Ecto neural progenitor cell (in vitro differentiated cells): Measurements from ENCODE around the gene ACSF2.

Experiments used
- DNase-seq: peaks from one replicate; pipeline ENCODE4 v3.0.0-alpha.2; 2018; ENCODE audit warnings: low spot score

Gene ACSF2

DNA sequence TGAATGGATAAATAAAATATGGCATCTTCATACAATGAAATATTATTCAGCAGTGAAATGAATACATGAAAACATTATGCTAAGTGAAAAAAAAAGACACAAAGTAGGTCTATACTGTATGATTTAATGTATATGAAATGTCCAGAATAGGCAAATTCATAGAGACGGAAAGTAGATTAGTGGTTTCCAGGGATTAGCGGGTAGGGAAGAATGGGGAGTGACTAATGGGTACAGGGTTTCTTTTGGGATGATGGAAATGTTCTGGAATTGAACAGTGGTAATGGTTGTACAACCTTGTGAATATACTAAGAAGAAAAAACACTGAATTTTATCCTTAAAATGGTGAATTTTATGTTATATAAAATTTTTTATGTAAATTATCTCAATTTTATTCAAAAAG, 73.7 kb downstream of the ACSF2 start:
- DNase-seq = no peak

GRCh38 chr17:50501054-50501453, 75.0 kb downstream of the ACSF2 start:
- DNase-seq = no peak

DNA sequence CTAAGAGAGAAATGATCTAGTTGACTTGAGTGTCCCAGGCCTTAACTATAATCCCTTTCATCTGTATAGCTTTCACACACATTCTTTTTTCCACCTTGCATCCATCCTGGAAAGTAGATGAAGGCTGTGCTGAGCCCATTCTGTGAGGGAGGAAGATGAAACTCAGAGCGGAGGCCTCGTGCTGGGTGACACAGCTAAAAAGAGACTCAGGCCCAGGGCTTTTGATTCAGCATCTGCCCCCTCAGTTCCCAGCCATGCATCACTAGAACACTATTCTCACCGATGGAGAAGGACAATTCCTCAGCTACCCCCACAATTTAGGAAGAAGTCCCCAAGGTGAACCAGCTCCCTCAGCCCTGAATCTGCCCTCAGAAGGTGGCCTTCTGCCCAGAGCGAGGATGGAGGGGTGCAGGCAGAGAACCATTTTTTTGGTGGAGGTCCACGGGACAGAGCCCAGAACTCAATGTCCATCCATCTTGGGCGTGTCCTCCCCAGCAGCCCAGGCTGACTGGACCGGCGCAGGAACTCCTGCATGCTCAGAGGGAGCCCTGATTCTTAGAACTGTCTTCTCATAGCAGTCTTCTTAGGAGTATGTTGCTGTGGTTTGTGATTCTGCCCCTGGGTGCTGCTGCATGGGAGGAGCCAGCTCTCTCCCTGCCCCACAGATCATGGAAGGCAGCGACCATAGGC, 76.4 kb downstream of the ACSF2 start:
- DNase-seq = no peak

- DNase-seq = no peak
These were observed 79.6 kb downstream of the ACSF2 start for GRCh38 chr17:50505591-50506130.

- DNase-seq = no peak
These were observed 80.3 kb downstream of the ACSF2 start for GRCh38 chr17:50506298-50506697.

GRCh38 chr17:50507871-50508572, 82.0 kb downstream of the ACSF2 start, which contains the start of gene MYCBPAP:
Gene MYCBPAP (plus strand): TSS chr17:50508439. CDS start chr17:50508675, 236 bp downstream.
- DNase-seq = peak; percentile 93

DNA sequence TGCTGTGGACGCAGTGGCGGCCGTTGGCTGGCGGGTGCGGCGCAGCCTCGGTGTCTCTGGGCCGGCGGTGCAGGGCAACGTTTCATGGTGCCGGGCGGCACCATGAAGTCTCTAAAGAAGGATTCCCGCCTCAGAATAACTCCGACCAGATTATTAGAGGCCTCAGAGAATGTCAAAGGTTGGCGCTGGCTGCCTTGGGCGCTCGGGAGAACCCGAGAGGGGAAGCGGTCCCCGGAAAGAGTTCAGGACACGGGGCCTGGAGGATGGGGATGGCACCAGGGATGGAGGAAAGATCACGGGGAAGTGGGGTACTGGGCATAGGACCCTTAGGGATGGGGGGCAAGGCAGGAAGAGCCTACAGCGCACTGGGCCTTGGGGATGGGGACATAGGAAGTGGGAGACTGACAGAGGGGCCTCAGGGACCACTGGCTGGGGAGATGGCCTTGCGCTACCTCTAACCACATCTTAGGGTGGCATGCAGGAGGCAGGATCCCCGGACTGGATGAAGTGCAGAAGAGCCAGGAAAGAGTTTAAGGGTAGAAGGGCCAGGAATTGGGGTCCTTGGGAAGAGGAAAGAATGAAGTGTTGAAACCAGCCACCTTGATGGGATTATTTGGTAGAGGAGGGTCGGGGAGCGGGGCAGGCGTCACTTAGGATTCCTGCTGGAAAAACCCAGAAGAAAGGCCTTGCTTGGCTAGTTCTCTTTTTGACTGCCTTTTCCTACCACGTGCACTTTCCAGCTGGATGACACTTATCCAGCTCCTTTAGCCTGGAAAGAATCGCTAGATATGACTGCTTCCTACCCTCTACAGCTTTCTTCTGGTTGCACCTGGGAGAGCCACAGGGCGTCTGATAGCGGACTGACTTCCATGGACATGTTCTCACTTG, 82.8 kb downstream of the ACSF2 start:
- no peak for DNase-seq

GRCh38 chr17:50511058-50511457, 85.0 kb downstream of the ACSF2 start:
- no peak for DNase-seq

DNA sequence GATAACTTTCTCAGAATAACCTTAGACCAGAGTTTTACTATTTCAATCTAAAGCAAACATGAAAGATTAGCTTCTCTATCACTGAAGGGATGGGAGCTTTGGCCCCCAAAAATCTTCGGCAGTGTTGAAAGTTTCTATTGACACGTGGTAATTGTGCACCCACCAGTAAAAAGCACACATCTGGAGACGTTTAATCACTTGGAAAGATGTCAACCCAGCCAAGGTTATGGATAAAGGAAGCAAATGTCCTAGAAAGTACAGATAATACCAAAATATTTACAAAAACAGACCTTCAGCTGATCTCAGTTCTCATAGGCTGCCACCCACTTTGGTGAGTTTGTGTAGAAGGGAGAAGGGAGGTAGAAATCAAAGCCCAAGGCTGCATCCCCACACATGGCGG, 87.5 kb downstream of the ACSF2 start:
- no peak for DNase-seq

DNA sequence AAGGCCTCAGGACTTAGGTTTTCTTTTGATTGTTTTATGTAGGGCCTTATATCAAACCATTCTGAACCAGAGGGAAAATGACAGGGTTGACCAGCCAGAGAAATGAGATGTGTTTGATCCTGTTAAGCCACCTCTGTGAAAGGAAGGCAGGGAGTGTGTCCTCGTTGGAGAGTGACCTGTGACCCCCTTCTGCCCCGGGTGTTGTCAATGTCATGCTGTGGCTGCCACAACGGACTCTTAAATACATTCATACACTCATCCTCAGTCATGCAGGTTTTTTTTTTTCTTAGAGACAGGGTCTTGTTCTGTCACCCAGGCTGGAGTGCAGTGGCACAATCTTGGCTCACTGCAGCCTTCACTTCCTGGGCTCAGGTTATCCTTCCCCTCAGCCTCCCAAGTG, 88.4 kb downstream of the ACSF2 start:
- DNase-seq = no peak

- no peak for DNase-seq
These were observed 89.1 kb downstream of the ACSF2 start for GRCh38 chr17:50514936-50515702.

DNA sequence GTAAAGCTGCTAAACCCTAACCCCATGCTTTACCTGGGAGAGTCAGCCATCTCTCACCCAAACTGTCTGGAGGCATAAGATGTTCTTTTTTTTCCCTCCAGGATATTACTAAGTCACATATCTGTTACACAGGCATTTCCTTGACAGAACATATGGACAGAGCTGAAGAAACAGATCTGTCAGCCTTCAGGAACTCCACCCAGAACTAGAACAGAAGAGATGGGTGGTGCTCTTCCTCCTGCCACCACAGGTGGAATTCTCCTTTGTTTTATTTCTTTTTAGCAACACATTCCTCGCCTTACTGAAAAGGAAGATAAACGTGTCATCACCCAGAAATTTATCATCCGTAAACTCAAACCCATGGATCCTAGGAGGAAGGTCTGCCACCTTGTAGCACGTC, 91.0 kb downstream of the ACSF2 start:
- DNase-seq = no peak

- DNase-seq = no peak
These were observed 91.7 kb downstream of the ACSF2 start for GRCh38 chr17:50517504-50518383.

- no peak for DNase-seq
These were observed 92.5 kb downstream of the ACSF2 start for GRCh38 chr17:50518384-50519023.

DNA sequence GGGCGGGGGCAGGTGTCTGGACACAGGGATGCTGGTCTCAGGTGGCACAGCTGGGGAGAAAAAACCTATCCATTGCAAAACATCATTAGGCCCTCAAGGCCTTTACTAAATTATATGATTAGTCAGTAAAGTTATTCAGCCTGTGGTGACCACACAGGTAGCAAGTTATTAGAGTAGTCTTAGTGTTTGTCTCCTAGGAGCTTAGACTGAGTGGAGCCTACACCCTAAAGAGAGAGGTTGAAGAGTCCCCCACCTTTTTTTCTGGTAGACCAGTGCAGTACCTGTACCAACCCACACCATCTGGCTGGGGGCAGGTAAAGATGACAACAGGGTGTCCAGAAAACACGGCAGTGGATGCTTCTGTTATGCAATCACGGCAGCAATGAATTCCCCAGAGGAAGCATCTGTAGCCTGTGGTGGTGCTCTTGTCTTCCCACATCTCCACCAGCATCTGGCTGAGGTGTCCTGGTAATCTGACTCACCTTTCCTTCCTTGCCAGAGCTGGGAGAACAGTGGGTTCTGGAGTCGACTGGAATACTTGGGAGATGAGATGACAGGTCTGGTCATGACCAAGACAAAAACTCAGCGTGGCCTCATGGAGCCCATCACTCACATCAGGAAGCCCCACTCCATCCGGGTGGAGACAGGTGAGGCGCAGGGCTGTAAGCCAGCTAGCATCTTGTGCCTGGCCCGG, 93.3 kb downstream of the ACSF2 start:
- DNase-seq = no peak

DNA sequence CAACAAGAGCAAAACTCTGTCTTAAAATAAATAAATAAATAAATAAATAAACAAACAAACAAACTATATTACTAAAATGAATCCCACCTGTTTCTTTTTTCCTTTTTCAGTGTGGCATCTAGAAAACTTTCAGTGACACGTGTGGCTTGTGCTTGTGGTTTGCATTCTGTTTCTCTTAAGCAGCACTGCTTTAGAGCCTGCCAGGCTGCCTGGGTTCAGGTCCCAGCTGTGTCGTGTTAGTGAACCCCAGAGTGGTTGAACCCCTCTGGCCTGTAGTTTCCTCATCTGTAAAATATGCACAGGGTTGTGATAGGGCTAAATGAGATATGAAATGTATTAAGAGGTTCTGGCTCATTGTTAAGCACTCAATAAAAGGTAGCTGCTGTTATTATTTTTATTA, 94.5 kb downstream of the ACSF2 start:
- no peak for DNase-seq

DNA sequence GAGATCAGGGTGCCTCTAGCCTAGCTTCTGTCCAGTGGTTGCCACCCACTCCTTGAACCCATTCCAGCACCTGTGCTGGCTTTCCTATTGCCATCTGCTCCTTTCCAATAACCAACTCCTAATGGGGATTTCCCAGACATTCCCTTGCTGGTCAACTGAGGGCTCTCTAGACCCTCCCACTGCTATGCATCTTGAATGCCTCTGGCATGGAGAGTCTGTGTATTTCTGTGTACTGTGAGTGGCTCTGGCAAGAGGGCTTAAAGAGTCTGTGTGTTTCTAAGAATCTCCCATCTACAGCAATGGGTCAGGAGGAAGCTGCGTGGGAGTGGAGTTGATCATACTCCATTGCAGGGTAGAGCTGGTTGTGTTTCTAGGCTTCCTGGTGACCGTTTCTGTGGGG, 95.5 kb downstream of the ACSF2 start:
- DNase-seq = no peak

DNA sequence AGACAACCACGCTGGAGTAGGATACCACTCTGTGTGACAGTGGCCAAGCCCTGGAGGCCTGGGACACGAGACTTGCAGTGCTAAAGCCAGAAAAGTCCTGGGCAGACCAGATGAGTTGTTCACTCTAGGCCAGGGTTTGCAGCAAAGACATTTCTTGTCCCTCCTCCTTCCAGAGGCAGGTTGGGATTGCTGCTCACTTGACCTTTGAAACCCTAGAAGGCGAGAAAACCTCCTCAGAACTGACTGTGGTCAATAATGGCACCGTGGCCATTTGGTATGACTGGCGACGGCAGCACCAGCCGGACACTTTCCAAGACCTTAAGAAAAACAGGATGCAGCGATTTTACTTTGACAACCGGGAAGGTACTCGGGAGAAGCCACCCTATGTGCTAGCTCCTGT, 96.7 kb downstream of the ACSF2 start:
- DNase-seq = no peak

DNA sequence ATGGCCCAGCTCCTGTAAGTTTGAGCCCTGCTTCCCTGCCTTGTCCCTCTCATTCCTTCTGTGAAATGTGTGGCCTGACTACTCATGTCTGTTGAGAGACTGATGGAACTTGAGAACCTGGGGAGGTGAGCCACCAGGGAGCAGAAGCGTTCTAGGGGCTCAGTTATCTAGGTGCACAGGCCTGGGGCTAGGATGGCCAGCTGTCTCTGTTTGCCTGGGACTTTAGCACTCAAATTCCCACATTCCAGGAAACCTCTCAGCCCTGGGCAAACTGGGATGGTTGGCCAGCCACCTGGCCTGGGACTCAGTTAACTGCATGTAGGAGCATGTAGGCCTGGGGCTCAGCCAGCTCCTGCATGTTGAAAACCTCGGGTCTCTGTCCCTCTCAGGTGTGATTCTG, 97.2 kb downstream of the ACSF2 start:
- no peak for DNase-seq
